ENCODE measurements around the gene FURIN.

DNA sequence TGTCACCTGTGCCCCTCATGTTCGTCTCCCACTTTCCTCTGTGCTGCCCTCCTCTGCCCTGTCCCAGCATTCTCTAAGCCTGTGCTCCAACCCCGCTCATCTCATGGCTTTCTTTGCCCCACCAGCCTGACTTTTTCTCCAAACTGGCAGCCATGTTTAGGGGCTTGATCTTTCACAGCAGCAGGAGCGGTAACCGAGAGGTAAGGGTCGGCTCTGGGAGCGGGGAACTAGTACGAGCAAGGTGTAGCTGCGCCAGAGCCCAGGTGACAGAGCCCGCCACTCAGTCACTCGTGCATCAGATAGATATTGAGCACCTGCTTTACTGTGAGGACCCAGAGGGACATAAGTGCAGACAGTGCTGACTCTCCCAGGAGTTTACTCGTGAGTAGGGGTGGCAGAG is 48.1 kb downstream of the FURIN start:
- TF ChIP-seq FOXM1 (IDR thresholded peaks at IDR 0.05; ENCODE audit: borderline replicate concordance) (no peak), TARDBP (IDR thresholded peaks at IDR 0.05) (no peak), FOXK2 (IDR thresholded peaks at IDR 0.05) (no peak), ELF4 (IDR thresholded peaks at IDR 0.05) (no peak)
- TF ChIP-seq, protein P1, sequence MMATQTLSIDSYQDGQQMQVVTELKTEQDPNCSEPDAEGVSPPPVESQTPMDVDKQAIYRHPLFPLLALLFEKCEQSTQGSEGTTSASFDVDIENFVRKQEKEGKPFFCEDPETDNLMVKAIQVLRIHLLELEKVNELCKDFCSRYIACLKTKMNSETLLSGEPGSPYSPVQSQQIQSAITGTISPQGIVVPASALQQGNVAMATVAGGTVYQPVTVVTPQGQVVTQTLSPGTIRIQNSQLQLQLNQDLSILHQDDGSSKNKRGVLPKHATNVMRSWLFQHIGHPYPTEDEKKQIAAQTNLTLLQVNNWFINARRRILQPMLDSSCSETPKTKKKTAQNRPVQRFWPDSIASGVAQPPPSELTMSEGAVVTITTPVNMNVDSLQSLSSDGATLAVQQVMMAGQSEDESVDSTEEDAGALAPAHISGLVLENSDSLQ (IDR thresholded peaks at IDR 0.05): no peak
